HEK293T (cell line): ENCODE data around the gene ACOX3.

Experiments used
- CTCF ChIA-PET: fragments of 350-600 bp; formaldehyde crosslinking; extraction: SDS; loops from one replicate; lab custom pipeline; 2021; ENCODE audit warnings: antibody characterized with exemption, inconsistent platforms; lab: Yijun Ruan, JAX
- POLR2A ChIA-PET: fragments of 350-600 bp; formaldehyde crosslinking; extraction: SDS; loops from one replicate; lab custom pipeline; 2020; ENCODE audit warnings: antibody characterized with exemption, inconsistent platforms; lab: Yijun Ruan, JAX
- DNase-seq: peaks from one replicate; pipeline ENCODE4 v3.0.0; 2012; ENCODE audit warnings: mixed read lengths; ENCODE audit errors: extremely low spot score
- ARNT ChIP-seq: fragments of 450-650 bp; IDR thresholded peaks from 2 replicates; pipeline ENCODE4 v1.6.1; 2017; ENCODE audit warnings: mild to moderate bottlenecking
- BHLHE40 ChIP-seq: fragments of 450-650 bp; IDR thresholded peaks from 2 replicates; pipeline ENCODE4 v1.6.1; 2016; ENCODE audit warnings: mild to moderate bottlenecking, moderate library complexity, borderline replicate concordance
- CTBP1 ChIP-seq: fragments of 450-650 bp; IDR thresholded peaks from 2 replicates; pipeline ENCODE4 v1.6.1; 2016; ENCODE audit warnings: borderline replicate concordance
- ELF4 ChIP-seq: fragments of 450-650 bp; IDR thresholded peaks from 2 replicates; pipeline ENCODE4 v1.6.1; 2017; ENCODE audit warnings: antibody characterized with exemption
- FOXA1 ChIP-seq: fragments of 450-650 bp; IDR thresholded peaks from 2 replicates; pipeline ENCODE4 v1.6.1; 2016; ENCODE audit warnings: mild to moderate bottlenecking
- FOXK2 ChIP-seq: fragments of 450-650 bp; IDR thresholded peaks from 2 replicates; pipeline ENCODE4 v1.6.1; 2016; ENCODE audit warnings: mild to moderate bottlenecking
- FOXM1 ChIP-seq: fragments of 450-650 bp; IDR thresholded peaks from 2 replicates; pipeline ENCODE4 v1.6.1; 2017; ENCODE audit warnings: mild to moderate bottlenecking, borderline replicate concordance
- HDGF ChIP-seq: fragments of 450-650 bp; IDR thresholded peaks from 2 replicates; pipeline ENCODE4 v1.6.1; 2017; ENCODE audit warnings: antibody characterized with exemption, borderline replicate concordance
- L3MBTL2 ChIP-seq: fragments of 450-650 bp; conservative IDR thresholded peaks from 2 replicates; pipeline ENCODE4 v1.6.1; 2016; ENCODE audit warnings: mild to moderate bottlenecking
- LEF1 ChIP-seq: fragments of 450-650 bp; IDR thresholded peaks from 2 replicates; pipeline ENCODE4 v1.6.1; 2017; ENCODE audit warnings: mild to moderate bottlenecking, borderline replicate concordance
- NFRKB ChIP-seq: fragments of 450-650 bp; IDR thresholded peaks from 2 replicates; pipeline ENCODE4 v1.6.1; 2016; ENCODE audit warnings: mild to moderate bottlenecking, moderate library complexity
- SP1 ChIP-seq: fragments of 450-650 bp; IDR thresholded peaks from 2 replicates; pipeline ENCODE4 v1.6.1; 2017
- SUZ12 ChIP-seq: fragments of 450-650 bp; IDR thresholded peaks from 2 replicates; pipeline ENCODE4 v1.6.1; 2016; ENCODE audit warnings: mild to moderate bottlenecking
- TARDBP ChIP-seq: fragments of 450-650 bp; IDR thresholded peaks from 2 replicates; pipeline ENCODE4 v1.6.1; 2016
- ZNF384 ChIP-seq: fragments of 450-650 bp; IDR thresholded peaks from 2 replicates; pipeline ENCODE4 v1.6.1; 2016
- TF ChIP-seq, protein P1 (sequence below): fragments of 450-650 bp; IDR thresholded peaks from 2 replicates; pipeline ENCODE4 v1.6.1; 2016

Gene ACOX3

DNA sequence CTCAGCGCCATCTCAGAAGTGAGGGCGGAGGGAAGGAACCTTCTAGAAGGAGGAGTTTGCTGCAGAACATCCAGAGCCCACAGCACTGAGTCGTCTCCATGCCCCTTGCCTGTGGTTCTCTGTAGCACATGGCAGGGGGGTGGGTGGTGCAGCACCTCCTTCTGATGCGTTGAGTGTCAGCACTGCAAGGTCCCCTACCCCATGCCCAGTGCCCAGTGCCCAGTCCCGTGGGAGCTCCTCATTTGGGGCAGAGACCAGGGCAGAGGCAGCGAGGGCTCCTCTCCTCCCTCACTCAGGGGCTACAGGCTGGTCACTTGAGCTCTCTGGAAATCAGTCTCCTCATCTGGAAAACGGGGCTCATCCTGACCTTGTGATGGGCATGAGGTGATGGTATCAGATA, 92.9 kb downstream of the ACOX3 start:
- POLR2A ChIA-PET, result no interaction called here
- DNase-seq, result no peak
- CTCF ChIA-PET, result interaction anchor here (1.1 kb wide), 1 partner anchor 106 kb away, joined by 3 read pairs; no protein-coding TSS in a partner anchor
- TF ChIP-seq SP1, result no peak
- TF ChIP-seq HDGF, result no peak
- TF ChIP-seq FOXA1, result no peak
- no peak for TF ChIP-seq L3MBTL2
- TF ChIP-seq FOXK2, result no peak
- no peak for TF ChIP-seq BHLHE40
- TF ChIP-seq ZNF384, result no peak
- TF ChIP-seq, protein P1, sequence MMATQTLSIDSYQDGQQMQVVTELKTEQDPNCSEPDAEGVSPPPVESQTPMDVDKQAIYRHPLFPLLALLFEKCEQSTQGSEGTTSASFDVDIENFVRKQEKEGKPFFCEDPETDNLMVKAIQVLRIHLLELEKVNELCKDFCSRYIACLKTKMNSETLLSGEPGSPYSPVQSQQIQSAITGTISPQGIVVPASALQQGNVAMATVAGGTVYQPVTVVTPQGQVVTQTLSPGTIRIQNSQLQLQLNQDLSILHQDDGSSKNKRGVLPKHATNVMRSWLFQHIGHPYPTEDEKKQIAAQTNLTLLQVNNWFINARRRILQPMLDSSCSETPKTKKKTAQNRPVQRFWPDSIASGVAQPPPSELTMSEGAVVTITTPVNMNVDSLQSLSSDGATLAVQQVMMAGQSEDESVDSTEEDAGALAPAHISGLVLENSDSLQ, result no peak
- TF ChIP-seq TARDBP, result no peak
- no peak for TF ChIP-seq ARNT
- TF ChIP-seq CTBP1, result no peak
- no peak for TF ChIP-seq ELF4
- no peak for TF ChIP-seq SUZ12
- TF ChIP-seq LEF1, result no peak
- TF ChIP-seq FOXM1, result no peak

DNA sequence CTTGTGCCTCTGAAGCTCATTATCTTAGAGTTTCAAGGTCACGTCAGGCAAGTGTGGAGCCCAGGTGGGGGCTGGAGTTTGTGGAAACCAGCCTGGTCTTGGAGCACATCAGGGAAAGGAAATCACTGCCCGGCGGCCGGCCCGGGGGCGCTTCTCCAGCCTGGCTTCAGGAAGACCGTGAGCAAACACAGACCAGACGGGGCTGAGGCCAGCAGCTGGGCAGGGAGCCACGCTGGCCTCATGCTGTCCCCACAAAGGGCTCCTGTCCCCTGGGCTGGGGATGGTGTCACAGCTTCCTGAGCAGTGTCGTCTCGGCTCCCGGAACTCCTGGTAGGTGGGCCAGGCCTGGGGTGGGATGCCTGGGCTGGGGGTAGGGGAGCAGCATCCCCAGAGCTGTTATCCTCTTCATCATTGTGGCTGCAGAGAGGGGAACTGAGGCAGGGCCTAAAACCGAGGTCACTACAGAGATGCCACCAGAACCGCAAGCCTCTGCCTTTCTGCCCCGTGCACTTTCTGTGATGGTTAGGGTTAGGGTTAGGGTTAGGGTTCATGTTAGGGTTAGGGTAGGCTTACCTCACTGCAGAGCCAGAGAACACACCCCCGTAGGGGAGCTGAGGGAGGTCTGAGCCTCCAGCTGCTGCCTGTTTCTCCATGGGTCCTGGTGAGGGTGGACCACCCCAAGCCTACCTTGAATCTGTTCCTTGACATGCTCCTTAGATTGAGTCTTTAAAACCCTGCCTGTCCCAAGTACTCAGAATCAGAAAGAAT, 93.5 kb downstream of the ACOX3 start:
- ChIA-PET CTCF (no interaction called here), POLR2A (no interaction called here)
- DNase-seq, result no peak
- no peak for TF ChIP-seq SUZ12
- TF ChIP-seq LEF1, result no peak
- no peak for TF ChIP-seq SP1
- TF ChIP-seq FOXA1, result no peak
- no peak for TF ChIP-seq ZNF384
- no peak for TF ChIP-seq TARDBP
- no peak for TF ChIP-seq ARNT
- TF ChIP-seq HDGF, result no peak
- TF ChIP-seq, protein P1, result no peak
- no peak for TF ChIP-seq ELF4
- no peak for TF ChIP-seq FOXK2
- TF ChIP-seq FOXM1, result no peak

DNA sequence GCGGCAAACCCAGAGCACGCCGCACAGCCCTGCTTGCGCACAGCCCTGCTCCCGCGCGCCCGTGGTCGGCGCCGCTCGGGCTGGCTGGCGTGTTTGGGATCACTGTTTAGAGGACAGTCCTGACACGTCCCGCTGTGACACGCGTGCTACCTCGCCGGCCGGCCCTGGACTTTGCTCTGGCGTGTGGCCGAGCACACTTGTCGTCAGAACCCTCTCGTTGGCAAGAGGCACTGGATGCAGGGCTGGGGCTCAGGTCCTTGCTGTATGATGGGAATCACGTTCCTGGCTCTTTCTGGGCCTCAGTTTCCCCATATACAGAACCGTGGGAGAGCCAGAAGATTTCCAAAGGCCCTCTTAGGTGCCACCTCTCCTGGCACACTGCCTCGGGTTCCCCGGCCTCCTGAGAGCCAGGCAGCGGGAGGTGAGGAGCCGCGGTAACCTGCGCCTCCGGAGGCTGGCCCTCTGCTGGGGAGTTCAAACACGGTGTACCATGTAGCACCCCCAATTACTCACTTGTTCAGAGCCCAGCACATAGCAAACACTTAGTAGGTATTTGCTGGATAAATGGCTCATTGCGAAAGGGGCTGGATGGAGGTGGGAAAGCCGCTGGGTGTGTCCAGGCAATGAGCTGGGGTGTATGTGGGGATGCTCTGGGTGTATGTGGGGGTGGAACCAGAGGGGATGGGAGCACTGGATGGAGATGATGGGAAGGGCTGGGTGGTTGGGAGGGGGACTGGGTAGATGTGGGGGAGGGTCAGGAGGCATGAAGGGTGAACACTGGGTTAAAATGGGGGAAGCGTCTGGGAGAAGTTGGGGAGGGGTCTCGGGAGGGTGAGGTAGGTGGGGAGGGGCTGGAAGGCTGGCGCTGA, 94.3 kb downstream of the ACOX3 start:
- POLR2A ChIA-PET, result no interaction called here
- DNase-seq, result no peak
- CTCF ChIA-PET, result no interaction called here
- TF ChIP-seq LEF1 (no peak), FOXK2 (no peak), ARNT (no peak), HDGF (no peak), ELF4 (no peak), L3MBTL2 (no peak), FOXM1 (no peak), BHLHE40 (no peak), NFRKB (no peak), CTBP1 (no peak), TARDBP (no peak), SUZ12 (no peak), FOXA1 (no peak)
- TF ChIP-seq, protein P1, result no peak

DNA sequence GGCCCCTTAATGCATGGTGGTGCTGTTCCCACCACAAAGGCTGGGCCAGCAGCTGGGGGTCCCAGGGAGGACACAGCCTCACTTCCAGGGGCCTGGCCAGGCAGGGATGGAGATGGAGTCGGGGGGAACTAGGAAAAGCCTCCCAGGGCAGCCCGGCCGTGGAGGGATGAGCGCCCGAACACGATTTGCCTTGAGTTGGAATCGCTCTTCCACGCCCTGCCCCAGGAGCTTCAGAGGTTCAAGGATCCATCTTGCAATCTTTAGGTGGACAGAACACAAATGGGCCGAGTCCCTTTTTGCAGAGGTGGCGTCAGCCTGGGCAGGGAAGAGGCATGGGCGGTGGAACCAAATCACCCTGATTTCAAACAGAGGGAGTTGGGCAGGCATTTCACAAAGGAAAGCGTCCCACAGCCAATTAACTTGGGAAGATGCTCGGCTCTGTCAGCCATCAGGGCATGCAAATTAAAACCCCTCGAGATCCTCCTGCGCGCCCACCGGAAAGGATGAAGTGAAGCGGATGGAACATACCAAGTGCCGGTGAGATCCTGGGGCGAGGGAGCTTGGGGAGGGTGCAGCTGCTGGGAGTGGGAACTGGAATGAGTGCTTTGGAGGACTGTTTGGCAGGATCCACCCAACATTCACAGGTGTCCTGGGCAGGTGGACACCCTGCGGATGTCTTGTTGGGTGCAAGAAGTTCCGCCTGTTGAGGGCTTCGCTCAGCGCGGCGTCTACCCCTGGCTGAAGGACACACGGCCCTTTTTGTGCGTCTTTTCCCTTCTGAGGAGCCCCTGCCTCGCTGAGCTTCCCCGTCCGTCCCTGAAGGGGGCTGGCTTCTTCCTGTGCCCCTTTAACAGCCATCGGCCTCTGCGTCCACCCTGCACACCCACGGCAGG, 95.2 kb downstream of the ACOX3 start:
- no peak for DNase-seq
- ChIA-PET POLR2A (no interaction called here), CTCF (no interaction called here)
- TF ChIP-seq, protein P1, result no peak
- no peak for TF ChIP-seq TARDBP
- TF ChIP-seq FOXA1, result no peak
- TF ChIP-seq LEF1, result no peak
- no peak for TF ChIP-seq ARNT
- TF ChIP-seq ZNF384, result no peak
- no peak for TF ChIP-seq ELF4
- TF ChIP-seq HDGF, result no peak
- TF ChIP-seq NFRKB, result no peak
- TF ChIP-seq BHLHE40, result no peak
- no peak for TF ChIP-seq SP1
- no peak for TF ChIP-seq L3MBTL2
- no peak for TF ChIP-seq FOXK2
- TF ChIP-seq SUZ12, result no peak
- TF ChIP-seq FOXM1, result no peak
- no peak for TF ChIP-seq CTBP1
